HG02798 (cell line): Measurements from ENCODE around the gene ADAT2.
A peak's percentile ranks its signal among the peaks of the same experiment; 100 is the strongest.

Source experiments
- ATAC-seq: cut with Tn5 transposase; IDR thresholded peaks from one replicate; pipeline ENCODE4 v1.9.1; 2021; ENCODE audit warnings: mild to moderate bottlenecking; ENCODE audit not compliant: unreplicated experiment, poor library complexity

The ADAT2 gene

DNA sequence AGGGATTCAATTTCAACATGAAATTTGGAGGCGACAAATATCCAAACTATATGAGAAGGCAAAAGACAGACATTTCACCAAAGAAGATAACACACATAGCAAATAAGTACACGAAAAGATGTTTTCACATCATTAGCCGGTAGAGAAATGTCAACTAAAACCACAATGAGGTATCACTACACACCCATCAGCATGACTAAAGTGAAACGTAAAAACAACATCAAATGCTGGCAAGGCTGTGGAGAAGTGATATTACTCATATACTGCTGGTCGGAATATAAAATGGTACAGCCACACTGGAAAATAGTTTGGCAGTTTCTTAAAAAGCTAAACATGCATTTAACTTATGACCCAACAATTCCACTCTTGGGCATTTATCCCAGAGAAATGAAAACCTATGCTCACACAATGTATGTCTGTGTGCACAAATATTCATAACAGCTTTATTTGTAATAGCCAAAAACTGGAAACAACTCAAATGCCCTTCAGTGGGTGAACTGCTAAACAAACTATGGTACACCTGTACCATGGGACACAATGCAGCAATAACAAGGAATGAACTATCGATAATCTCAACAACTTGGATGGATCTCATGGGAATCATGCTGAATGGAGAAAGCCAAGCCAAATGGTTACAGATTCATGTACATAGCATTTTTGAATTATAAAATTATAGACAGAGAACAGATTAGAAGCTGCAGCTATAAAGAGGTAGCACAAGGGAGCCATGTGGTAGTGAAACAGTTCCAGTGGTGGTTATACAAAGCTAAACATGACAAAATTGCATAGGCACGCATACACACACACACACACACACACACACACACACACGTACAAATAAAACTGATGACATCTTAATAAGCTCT is 8.6 kb downstream of the ADAT2 start:
- ATAC-seq = no peak

GRCh38 chr6:143441010-143441409 is 9.5 kb downstream of the ADAT2 start:
- no peak for ATAC-seq

DNA sequence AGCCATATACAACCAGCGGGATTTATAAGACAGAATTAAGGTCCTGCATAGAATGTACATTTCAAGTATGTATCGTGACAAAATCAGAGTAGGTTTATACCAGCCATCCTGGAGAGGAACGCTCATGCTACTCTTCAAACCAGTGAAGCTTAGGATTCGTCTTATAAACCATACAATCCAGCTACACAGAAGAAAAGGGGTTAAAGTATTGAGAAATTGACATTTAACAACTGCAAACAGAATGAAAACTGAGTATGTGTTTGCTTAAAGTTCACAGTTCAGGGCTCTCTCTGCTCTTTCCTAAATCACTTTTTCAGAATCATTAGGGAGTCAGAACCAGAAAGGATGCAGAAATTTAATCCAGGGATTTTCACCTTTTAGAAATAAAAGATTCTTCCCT is 17.9 kb downstream of the ADAT2 start:
- no peak for ATAC-seq

GRCh38 chr6:143431226-143431625 is 19.3 kb downstream of the ADAT2 start:
- ATAC-seq = no peak

DNA sequence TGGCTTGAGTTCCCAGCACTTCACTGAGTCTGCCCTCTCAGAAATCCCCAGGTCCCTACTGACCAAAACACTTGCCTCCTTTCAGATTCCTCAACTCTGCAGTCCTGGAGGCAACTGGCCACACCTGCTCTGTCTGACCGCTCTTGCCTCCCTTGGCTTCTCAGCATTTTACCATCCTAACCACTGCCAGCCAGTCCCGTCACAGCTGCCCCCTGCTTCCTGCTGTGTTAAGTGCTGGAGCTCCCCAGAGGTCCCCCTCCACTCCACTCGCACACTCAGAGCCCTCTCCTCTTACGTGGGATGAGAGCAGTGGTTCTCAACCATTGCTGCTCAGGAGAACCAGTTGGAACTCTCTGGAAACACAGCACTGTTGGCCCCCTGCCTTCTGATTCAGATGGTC is 20.5 kb downstream of the ADAT2 start:
- no peak for ATAC-seq

DNA sequence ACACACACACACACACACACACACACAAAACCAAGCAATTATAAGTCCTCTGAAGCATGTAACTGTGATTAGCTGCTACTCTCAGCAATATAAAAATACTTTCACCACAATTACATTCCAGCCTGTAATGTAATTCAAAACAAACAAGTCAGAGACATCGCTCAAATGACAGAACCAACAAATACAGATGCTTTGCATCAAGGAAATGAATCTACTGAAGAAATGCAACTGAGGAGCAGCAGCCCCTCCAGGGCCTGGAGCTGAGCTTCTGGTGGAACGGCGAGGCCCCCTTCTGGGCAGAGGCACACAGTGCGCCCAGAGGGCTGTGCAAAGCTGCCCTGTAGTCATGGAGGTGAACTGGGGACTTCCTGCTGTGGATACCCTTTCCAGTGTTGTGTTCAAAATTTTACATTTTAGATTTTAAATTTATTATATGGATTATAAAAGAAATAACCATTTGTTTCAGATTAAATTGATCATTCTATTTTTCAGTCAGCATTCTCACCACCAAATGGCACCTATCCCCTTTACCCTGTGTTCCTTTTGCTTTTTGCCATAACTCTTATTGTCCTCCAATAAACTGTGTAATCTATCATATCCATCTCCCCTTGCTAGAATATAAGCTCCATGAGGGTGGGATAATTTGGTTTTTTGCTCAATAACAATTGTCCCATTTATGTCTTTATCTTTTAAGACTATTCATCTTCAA is 23.2 kb downstream of the ADAT2 start:
- ATAC-seq = peak; percentile 100

DNA sequence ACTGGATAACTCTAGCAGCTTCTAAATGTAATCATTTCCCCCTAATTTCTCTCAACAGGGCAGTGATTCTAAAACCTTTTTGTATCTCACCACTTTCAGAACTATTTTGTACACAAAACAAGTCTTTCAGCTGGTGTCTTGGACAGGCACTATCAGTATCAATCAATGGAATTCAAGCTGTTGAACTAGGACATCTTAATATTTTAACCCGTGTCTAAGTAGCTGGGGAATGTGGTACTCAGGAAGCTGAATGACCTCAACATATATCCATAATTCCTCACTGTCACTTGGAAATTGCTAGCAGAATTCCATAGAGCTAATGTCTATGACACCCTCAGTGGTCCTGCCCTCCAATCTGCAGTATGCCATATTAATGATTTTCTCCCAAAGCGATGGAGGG is 24.5 kb downstream of the ADAT2 start:
- ATAC-seq = no peak

GRCh38 chr6:143419526-143419925 is 31.0 kb downstream of the ADAT2 start:
- ATAC-seq = no peak

DNA sequence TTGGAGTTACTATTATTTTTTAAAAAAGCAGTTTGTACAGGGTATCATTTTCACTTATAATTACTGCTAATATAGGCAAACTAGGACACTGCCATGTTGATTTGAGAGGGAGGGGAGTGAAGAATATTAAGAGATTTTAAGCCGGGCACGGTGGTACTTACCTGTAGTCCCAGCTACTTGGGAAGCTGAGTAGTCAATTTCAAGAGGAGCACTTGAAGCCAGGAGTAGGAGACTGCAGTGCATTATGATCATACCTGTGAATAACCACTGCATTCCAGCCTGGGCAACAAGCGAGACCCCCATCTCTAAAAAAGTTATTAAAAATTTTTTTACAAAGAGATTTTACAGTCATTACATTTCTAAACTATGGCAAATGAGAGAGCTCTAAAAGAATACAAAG is 35.7 kb downstream of the ADAT2 start:
- ATAC-seq = no peak

DNA sequence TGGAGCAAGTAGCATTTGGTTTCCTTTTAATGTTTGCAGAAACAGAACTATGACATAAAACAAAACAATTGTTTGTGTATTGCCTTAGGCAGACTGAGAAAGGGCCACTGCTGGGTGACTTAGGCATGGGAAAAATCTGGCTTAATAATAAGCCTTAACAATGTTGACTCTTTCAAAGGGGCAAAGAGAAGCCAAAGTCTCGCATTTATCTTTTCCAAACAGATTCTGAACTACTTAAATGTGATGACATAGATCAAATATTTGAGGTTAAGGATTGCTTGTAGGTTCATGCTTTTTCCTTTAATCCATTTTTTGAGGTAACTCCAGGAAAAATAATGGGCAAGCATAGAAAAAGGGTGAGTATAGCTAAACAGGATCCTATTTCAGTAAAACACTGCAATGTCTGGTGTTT is 39.6 kb downstream of the ADAT2 start:
- no peak for ATAC-seq

- ATAC-seq = no peak
Observed at GRCh38 chr6:143408787-143409162, 41.7 kb downstream of the ADAT2 start.

GRCh38 chr6:143408151-143408786 is 42.2 kb downstream of the ADAT2 start:
- ATAC-seq = no peak

DNA sequence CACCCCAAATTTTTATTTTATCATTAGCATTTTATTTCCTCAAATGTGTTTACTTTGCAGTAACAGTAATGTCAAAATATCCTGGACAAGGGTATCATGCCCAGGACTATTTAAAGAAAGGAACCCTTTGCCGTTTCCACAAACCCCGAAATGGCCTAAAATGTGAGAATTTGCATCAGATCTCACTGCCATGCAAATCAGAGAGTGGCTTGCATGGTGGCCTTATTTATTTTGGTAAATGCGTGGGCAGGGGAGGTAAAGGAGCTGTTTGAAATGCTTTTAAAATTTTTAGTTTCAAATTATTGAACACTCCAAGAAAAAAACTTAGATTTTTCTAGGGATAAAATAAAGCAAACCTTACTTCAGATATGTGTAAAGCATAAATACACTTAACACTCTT is 43.8 kb downstream of the ADAT2 start:
- ATAC-seq = peak; percentile 68

- ATAC-seq = no peak
Observed at GRCh38 chr6:143405373-143406154, 44.9 kb downstream of the ADAT2 start.

GRCh38 chr6:143402721-143403336 is 47.7 kb downstream of the ADAT2 start:
- ATAC-seq = no peak

DNA sequence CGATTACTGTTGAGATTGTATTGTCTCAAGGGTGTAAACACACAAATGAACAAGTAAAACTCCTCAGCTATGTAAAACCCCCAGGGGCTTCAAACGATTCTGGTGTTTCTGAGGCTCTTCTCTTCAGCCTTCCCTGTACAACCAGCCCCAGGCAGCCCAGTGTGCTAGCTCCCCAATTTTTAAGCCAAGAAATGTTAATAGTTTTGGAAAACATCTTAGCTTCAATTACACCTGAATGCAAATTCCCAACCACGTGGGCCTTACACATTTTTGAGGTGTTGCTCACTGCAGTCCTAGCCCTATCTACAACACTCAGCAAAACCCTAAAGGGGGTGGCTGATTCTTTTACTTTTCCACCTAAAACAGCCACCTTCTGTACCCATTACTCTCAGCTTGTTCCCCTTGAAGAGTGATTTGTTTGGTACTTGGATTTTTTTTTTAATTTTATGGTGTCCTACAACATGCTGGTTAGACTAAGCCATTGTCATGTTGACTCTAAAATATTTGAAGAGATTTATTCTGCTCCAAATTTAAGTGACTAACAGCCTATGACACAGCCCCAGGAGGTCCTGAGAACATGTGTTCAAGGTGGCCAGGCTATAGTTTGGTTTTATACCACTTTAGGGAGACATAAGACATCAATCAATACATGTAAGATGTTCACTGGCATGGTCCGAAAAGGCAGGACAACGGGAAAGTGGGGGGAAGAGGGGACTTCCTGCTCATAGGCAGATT is 48.7 kb downstream of the ADAT2 start:
- ATAC-seq = no peak

GRCh38 chr6:143401068-143401446 is 49.4 kb downstream of the ADAT2 start:
- no peak for ATAC-seq

DNA sequence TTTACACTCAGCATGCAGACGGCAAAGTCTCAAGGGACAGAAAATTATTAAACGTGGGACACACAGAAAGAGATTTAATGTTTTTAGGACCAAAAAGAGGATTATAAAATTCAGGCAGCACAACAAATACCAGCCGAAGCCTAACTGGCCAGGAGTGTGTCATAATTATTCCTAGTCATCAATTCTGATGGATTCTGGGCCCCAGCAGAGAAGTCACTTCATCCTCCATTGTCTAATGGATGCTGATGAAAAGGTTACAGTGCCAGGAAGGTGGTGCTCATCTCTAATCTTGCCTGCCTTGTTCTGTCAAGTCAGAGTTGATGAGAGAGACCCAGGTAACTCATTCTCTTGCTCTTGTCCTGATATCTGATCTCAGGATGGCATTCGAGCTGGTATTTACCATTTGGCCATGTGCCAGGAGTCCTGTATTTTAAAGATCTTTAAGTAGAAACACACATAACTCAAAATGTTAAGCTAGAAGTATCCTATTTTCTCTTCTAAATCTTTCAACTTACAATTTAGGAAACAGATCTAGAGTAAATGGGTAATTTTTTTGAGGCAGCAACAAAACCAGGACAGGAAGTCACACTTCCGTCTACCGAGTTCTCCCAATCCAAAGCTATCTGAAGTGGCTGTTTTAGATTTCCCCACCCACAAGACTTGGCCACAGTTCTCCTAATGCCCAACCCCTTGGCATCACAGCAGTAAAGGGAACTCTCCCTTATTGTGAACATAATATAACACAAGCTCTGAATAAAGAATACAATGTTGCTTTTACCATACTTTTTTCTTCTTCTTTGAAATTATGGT is 50.0 kb downstream of the ADAT2 start:
- ATAC-seq = no peak

DNA sequence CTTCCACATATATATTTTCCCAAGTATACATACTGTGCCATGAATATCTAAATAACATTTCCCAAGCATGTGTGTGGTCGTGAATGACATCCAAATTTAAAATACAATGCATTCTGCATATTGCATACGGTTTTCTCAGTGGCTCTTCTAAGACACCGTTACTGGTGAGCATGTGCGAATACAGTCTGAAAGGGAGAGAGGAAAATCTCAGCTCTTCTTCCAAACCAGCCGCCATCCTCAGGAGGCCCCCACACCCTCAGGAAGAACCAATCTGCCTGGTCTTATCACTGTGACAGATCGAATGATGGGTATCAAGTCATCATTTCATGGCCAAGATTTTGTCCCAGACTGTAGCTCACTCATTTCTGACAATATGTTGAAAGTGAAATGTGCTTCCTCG is 50.7 kb downstream of the ADAT2 start:
- no peak for ATAC-seq
